HEK293 (cell line): ENCODE measurements around the gene MSS51.

Experiments
- CTCF ChIA-PET: fragments of 350-600 bp; formaldehyde crosslinking; extraction: SDS; loops from one replicate; lab custom pipeline; 2021; ENCODE audit warnings: antibody characterized with exemption; lab: Yijun Ruan, JAX
- POLR2A ChIA-PET: fragments of 300-600 bp; formaldehyde crosslinking; extraction: SDS; loops from one replicate; lab custom pipeline; 2020; ENCODE audit warnings: antibody characterized with exemption, inconsistent platforms; lab: Yijun Ruan, JAX
- H3K27ac ChIP-seq: fragments of 200-500 bp; sonication (Bioruptor generic); 2 replicates; pipeline ENCODE4 v1.5.1; 2014; ENCODE audit warnings: low read depth, low read length, control low read depth, inconsistent platforms; ENCODE audit errors: extremely low read depth
- H3K36me3 ChIP-seq, 2 experiments: fragments of 200-500 bp in 1 of 2; sonication (Bioruptor generic) in 1 of 2; 1 replicate in 1 of 2; 2 replicates in 1 of 2; pipeline ENCODE4 v1.5.1; 2014 to 2017; ENCODE audit warnings: inconsistent platforms in 2 of 2, low read length in 2 of 2; ENCODE audit not compliant: control insufficient read depth in 2 of 2, insufficient read depth in 1 of 2
- H3K4me1 ChIP-seq: fragments of 200-500 bp; sonication (Bioruptor generic); 2 replicates; pipeline ENCODE4 v1.5.1; 2014; ENCODE audit warnings: mild to moderate bottlenecking, low read length, inconsistent platforms; ENCODE audit not compliant: control insufficient read depth, insufficient read depth
- H3K4me3 ChIP-seq: 2 replicates; pipeline ENCODE4 v1.5.1; 2011; ENCODE audit warnings: low read depth, mild to moderate bottlenecking, control low read depth, low read length, moderate library complexity
- H3K9me3 ChIP-seq: fragments of 200-500 bp; sonication (Bioruptor generic); 2 replicates; pipeline ENCODE4 v1.5.1; 2014; ENCODE audit warnings: low read depth, low read length, inconsistent platforms; ENCODE audit not compliant: control insufficient read depth, insufficient read depth
- IKZF3 ChIP-seq: fragments of 450-650 bp; IDR thresholded peaks from 2 replicates; pipeline ENCODE4 v1.5.0; 2018; ENCODE audit warnings: missing biosample characterization, mild to moderate bottlenecking, missing genetic modification characterization, moderate library complexity
- YY1 ChIP-seq: fragments of 450-650 bp; formaldehyde crosslinking; IDR thresholded peaks from 2 replicates; pipeline ENCODE4 v1.5.1; 2018; ENCODE audit warnings: missing biosample characterization, missing genetic modification characterization
- ZBTB1 ChIP-seq: fragments of 450-650 bp; formaldehyde crosslinking; IDR thresholded peaks from 2 replicates; pipeline ENCODE4 v1.5.1; 2016; ENCODE audit warnings: missing biosample characterization, missing genetic modification characterization
- ZNF157 ChIP-seq: fragments of 450-650 bp; formaldehyde crosslinking; IDR thresholded peaks from 2 replicates; pipeline ENCODE4 v1.5.1; 2016; ENCODE audit warnings: missing biosample characterization, missing genetic modification characterization
- ZNF214 ChIP-seq: fragments of 450-650 bp; formaldehyde crosslinking; IDR thresholded peaks from 2 replicates; pipeline ENCODE4 v1.5.1; 2017; ENCODE audit warnings: missing biosample characterization, mild to moderate bottlenecking, missing genetic modification characterization, borderline replicate concordance
- ZNF266 ChIP-seq: fragments of 450-650 bp; formaldehyde crosslinking; IDR thresholded peaks from 2 replicates; pipeline ENCODE4 v1.5.1; 2016; ENCODE audit warnings: missing biosample characterization, missing genetic modification characterization, low read depth
- ZNF335 ChIP-seq: fragments of 450-650 bp; formaldehyde crosslinking; conservative IDR thresholded peaks from 2 replicates; pipeline ENCODE4 v1.5.1; 2016; ENCODE audit warnings: missing biosample characterization, missing genetic modification characterization
- ZNF366 ChIP-seq: fragments of 450-650 bp; formaldehyde crosslinking; conservative IDR thresholded peaks from 2 replicates; pipeline ENCODE4 v1.5.1; 2016; ENCODE audit warnings: missing biosample characterization, missing genetic modification characterization
- ZNF610 ChIP-seq: fragments of 450-650 bp; formaldehyde crosslinking; IDR thresholded peaks from 2 replicates; pipeline ENCODE4 v1.5.1; 2016; ENCODE audit warnings: missing biosample characterization, missing genetic modification characterization, borderline replicate concordance
- ZNF837 ChIP-seq: fragments of 450-650 bp; formaldehyde crosslinking; IDR thresholded peaks from 2 replicates; pipeline ENCODE4 v1.5.1; 2016; ENCODE audit warnings: missing biosample characterization, missing genetic modification characterization
- ZSCAN23 ChIP-seq: fragments of 450-650 bp; formaldehyde crosslinking; IDR thresholded peaks from 2 replicates; pipeline ENCODE4 v1.5.1; 2016; ENCODE audit warnings: missing biosample characterization, missing genetic modification characterization
- TF ChIP-seq, protein P1 (sequence below): fragments of 450-650 bp; formaldehyde crosslinking; IDR thresholded peaks from 2 replicates; pipeline ENCODE4 v1.5.1; 2016; ENCODE audit warnings: missing biosample characterization, missing genetic modification characterization
- TF ChIP-seq, protein P2 (sequence below): fragments of 450-650 bp; IDR thresholded peaks from 2 replicates; pipeline ENCODE4 v1.5.1; 2018; ENCODE audit warnings: missing biosample characterization, mild to moderate bottlenecking, missing genetic modification characterization
- TF ChIP-seq, protein P3 (sequence below): fragments of 450-650 bp; formaldehyde crosslinking; IDR thresholded peaks from 2 replicates; pipeline ENCODE4 v1.5.1; 2016; ENCODE audit warnings: missing biosample characterization, missing genetic modification characterization, borderline replicate concordance
- TF ChIP-seq, protein P4 (sequence below): fragments of 450-650 bp; formaldehyde crosslinking; IDR thresholded peaks from 2 replicates; pipeline ENCODE4 v1.5.1; 2017; ENCODE audit warnings: missing biosample characterization, missing genetic modification characterization
- TF ChIP-seq, protein P5 (sequence below): fragments of 450-650 bp; formaldehyde crosslinking; IDR thresholded peaks from 2 replicates; pipeline ENCODE4 v1.5.1; 2016; ENCODE audit warnings: missing biosample characterization, missing genetic modification characterization

MSS51 gene

DNA sequence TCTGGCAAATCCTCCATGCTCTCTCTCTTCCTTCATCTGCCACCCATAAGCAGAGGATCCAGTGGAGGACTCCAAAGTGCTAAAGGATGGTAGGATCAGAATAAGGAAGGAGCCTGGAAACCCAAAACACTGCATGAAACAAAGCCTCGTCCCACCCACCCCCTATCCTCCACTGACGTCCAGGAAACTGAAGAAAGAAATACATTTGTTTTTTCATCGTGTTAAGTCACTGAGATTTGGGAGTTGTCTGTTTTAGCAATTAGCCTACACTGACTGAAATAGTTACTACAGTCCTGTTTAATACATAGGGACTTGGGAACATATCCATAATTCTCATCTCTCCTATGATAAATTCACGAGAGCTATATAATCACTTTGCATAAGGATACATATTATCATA is 34.3 kb downstream of the MSS51 start:
- CTCF ChIA-PET: no interaction called here
- TF ChIP-seq, protein P1, sequence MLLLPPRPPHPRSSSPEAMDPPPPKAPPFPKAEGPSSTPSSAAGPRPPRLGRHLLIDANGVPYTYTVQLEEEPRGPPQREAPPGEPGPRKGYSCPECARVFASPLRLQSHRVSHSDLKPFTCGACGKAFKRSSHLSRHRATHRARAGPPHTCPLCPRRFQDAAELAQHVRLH (tag by site-specific recombination): no peak
- TF ChIP-seq, protein P2, sequence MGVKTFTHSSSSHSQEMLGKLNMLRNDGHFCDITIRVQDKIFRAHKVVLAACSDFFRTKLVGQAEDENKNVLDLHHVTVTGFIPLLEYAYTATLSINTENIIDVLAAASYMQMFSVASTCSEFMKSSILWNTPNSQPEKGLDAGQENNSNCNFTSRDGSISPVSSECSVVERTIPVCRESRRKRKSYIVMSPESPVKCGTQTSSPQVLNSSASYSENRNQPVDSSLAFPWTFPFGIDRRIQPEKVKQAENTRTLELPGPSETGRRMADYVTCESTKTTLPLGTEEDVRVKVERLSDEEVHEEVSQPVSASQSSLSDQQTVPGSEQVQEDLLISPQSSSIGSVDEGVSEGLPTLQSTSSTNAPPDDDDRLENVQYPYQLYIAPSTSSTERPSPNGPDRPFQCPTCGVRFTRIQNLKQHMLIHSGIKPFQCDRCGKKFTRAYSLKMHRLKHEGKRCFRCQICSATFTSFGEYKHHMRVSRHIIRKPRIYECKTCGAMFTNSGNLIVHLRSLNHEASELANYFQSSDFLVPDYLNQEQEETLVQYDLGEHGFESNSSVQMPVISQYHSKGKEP (tag by site-specific recombination): no peak
- TF ChIP-seq IKZF3 (tag by site-specific recombination) (no peak), ZSCAN23 (tag by site-specific recombination) (no peak), YY1 (no peak), ZNF366 (tag by site-specific recombination) (no peak), ZNF837 (no peak), ZNF157 (tag by site-specific recombination) (no peak), ZNF610 (no peak), ZBTB1 (no peak)
- TF ChIP-seq, protein P3, sequence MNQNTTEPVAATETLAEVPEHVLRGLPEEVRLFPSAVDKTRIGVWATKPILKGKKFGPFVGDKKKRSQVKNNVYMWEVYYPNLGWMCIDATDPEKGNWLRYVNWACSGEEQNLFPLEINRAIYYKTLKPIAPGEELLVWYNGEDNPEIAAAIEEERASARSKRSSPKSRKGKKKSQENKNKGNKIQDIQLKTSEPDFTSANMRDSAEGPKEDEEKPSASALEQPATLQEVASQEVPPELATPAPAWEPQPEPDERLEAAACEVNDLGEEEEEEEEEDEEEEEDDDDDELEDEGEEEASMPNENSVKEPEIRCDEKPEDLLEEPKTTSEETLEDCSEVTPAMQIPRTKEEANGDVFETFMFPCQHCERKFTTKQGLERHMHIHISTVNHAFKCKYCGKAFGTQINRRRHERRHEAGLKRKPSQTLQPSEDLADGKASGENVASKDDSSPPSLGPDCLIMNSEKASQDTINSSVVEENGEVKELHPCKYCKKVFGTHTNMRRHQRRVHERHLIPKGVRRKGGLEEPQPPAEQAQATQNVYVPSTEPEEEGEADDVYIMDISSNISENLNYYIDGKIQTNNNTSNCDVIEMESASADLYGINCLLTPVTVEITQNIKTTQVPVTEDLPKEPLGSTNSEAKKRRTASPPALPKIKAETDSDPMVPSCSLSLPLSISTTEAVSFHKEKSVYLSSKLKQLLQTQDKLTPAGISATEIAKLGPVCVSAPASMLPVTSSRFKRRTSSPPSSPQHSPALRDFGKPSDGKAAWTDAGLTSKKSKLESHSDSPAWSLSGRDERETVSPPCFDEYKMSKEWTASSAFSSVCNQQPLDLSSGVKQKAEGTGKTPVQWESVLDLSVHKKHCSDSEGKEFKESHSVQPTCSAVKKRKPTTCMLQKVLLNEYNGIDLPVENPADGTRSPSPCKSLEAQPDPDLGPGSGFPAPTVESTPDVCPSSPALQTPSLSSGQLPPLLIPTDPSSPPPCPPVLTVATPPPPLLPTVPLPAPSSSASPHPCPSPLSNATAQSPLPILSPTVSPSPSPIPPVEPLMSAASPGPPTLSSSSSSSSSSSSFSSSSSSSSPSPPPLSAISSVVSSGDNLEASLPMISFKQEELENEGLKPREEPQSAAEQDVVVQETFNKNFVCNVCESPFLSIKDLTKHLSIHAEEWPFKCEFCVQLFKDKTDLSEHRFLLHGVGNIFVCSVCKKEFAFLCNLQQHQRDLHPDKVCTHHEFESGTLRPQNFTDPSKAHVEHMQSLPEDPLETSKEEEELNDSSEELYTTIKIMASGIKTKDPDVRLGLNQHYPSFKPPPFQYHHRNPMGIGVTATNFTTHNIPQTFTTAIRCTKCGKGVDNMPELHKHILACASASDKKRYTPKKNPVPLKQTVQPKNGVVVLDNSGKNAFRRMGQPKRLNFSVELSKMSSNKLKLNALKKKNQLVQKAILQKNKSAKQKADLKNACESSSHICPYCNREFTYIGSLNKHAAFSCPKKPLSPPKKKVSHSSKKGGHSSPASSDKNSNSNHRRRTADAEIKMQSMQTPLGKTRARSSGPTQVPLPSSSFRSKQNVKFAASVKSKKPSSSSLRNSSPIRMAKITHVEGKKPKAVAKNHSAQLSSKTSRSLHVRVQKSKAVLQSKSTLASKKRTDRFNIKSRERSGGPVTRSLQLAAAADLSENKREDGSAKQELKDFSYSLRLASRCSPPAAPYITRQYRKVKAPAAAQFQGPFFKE (tag by site-specific recombination): no peak
- TF ChIP-seq, protein P4, sequence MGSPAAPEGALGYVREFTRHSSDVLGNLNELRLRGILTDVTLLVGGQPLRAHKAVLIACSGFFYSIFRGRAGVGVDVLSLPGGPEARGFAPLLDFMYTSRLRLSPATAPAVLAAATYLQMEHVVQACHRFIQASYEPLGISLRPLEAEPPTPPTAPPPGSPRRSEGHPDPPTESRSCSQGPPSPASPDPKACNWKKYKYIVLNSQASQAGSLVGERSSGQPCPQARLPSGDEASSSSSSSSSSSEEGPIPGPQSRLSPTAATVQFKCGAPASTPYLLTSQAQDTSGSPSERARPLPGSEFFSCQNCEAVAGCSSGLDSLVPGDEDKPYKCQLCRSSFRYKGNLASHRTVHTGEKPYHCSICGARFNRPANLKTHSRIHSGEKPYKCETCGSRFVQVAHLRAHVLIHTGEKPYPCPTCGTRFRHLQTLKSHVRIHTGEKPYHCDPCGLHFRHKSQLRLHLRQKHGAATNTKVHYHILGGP (tag by site-specific recombination): no peak
- TF ChIP-seq, protein P5, sequence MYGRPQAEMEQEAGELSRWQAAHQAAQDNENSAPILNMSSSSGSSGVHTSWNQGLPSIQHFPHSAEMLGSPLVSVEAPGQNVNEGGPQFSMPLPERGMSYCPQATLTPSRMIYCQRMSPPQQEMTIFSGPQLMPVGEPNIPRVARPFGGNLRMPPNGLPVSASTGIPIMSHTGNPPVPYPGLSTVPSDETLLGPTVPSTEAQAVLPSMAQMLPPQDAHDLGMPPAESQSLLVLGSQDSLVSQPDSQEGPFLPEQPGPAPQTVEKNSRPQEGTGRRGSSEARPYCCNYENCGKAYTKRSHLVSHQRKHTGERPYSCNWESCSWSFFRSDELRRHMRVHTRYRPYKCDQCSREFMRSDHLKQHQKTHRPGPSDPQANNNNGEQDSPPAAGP (tag by site-specific recombination): no peak
- Histone ChIP-seq H3K27ac (no peak overlapping the region), H3K4me1 (no peaks in the 10 kb centered on the region), H3K4me3 (no peak overlapping the region), H3K9me3 (no peaks in the 10 kb centered on the region), H3K36me3 (peaks cover 20 to 50% of the 10 kb centered on the region in 2 experiments)
- POLR2A ChIA-PET: no interaction called here

DNA sequence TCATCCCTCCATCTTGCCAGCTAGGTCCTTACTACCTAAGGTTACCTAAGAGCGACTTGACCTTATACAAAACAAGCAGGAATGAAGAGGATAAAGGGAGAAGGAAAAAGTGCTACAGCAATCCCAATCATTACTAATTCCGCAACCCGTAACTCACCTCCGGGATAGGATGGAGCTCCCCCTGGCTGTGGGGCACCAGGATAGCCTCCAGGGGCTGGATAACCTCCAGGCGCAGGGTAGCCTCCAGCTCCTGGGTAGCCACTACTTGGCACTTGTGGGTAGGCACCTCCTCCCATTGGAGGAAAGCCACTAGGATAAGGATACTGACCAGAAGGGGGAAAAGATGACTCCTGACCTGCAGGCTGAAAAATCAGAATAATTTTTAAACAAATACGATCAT is 35.3 kb downstream of the MSS51 start:
- ChIA-PET CTCF (interaction anchor here (0.7 to 0.9 kb wide), 2 partner anchors 9 to 148 kb away, joined by 3 read pairs; no protein-coding TSS in a partner anchor), POLR2A (interaction anchor here (0.6 kb wide), 1 partner anchor 12 kb away, joined by 8 read pairs; no protein-coding TSS in a partner anchor)
- no peak for TF ChIP-seq ZNF266 (tag by site-specific recombination)
- no peak for TF ChIP-seq ZNF335 (tag by site-specific recombination)
- TF ChIP-seq ZNF214: no peak
- Histone ChIP-seq H3K9me3 (no peaks in the 10 kb centered on the region), H3K36me3 (peaks cover 20 to 50% of the 10 kb centered on the region in 2 experiments), H3K4me1 (no peaks in the 10 kb centered on the region), H3K27ac (no peak overlapping the region), H3K4me3 (no peak overlapping the region)
